ENCODE results near the gene MS4A5.

Gene MS4A5

DNA sequence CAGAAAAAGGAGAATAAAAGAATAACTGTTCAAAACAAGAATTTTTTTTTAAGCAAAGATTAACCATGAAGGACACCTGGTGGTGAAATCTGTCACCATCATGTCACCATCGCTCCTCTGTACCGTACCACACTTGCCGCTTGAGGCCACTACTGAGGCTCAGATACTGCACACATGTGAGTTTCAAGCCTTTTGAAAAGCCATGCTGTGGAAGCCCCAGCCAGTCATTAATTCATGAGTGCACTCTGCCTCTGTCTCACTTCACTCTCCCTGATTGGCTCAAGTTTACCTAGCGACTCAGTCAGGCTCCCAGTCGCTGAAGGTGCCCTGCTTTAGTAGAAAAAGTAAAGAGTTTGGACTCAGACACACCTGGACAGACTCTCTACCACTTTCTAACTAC is 56.6 kb downstream of the MS4A5 start:
- DNase-seq = no peak

GRCh38 chr11:60492488-60493009 is 63.2 kb downstream of the MS4A5 start, which contains the start of gene MS4A12:
TSS of gene MS4A12 (plus strand) at chr11:60492778. CDS start at chr11:60497319, 4,541 bp downstream.
- DNase-seq = no peak

GRCh38 chr11:60493454-60493853 is 64.1 kb downstream of the MS4A5 start:
- no peak for DNase-seq
